Measurements from ENCODE around the gene GOLGB1.

The GOLGB1 gene

GRCh38 chr3:121619691-121620090, 129.8 kb downstream of the GOLGB1 start:
- H3K36me3 ChIP-seq (ENCODE audit: control insufficient read depth in 2 of 2, insufficient read depth in 2 of 2, low read length in 2 of 2) = no peaks in the 10 kb centered on the region

More at GRCh38 chr3:121619691-121620090, 129.8 kb downstream of the GOLGB1 start:
- Histone ChIP-seq H3K9ac (ENCODE audit: low read depth in 1 of 2, low read length in 2 of 2) (no peak overlapping the region), H3K27me3 (ENCODE audit: control insufficient read depth in 2 of 2, insufficient read depth in 2 of 2, low read length in 2 of 2) (no peaks in the 10 kb centered on the region), H3K4me3 (ENCODE audit: low read length in 2 of 2) (no peak overlapping the region), H3K27ac (ENCODE audit: low read depth in 2 of 2, low read length in 2 of 2) (no peak overlapping the region), H3K4me1 (ENCODE audit: control insufficient read depth in 2 of 2, insufficient read depth in 2 of 2, low read length in 2 of 2) (no peaks in the 10 kb centered on the region), H3K9me3 (ENCODE audit: control insufficient read depth in 2 of 2, low read length in 2 of 2) (no peaks in the 10 kb centered on the region)

Data from mucosa of rectum (tissue), 2 donors.